GM21576 (cell line): ENCODE results near the gene ELL2.

Experiments used
- ATAC-seq: cut with Tn5 transposase; IDR thresholded peaks from one replicate; pipeline ENCODE4 v1.9.1; 2021; ENCODE audit warnings: mild to moderate bottlenecking, moderate library complexity; ENCODE audit not compliant: unreplicated experiment

ELL2 gene

GRCh38 chr5:95956900-95957293 is 4.8 kb downstream of the ELL2 start:
- ATAC-seq: no peak

- no peak for ATAC-seq
These were observed 5.4 kb downstream of the ELL2 start for GRCh38 chr5:95956021-95956899.

GRCh38 chr5:95954716-95955115 is 6.9 kb downstream of the ELL2 start:
- ATAC-seq: no peak

GRCh38 chr5:95953021-95953702 is 8.5 kb downstream of the ELL2 start:
- ATAC-seq: no peak

GRCh38 chr5:95951916-95952315 is 9.7 kb downstream of the ELL2 start:
- no peak for ATAC-seq

GRCh38 chr5:95949810-95950209 is 11.8 kb downstream of the ELL2 start:
- ATAC-seq: peak; percentile 83

GRCh38 chr5:95948631-95949030 is 13.0 kb downstream of the ELL2 start:
- no peak for ATAC-seq

- no peak for ATAC-seq
These were observed 15.2 kb downstream of the ELL2 start for GRCh38 chr5:95946451-95946850.

GRCh38 chr5:95942968-95943367 is 18.7 kb downstream of the ELL2 start:
- ATAC-seq: no peak

GRCh38 chr5:95942414-95942813 is 19.2 kb downstream of the ELL2 start:
- ATAC-seq: no peak

GRCh38 chr5:95941756-95942155 is 19.9 kb downstream of the ELL2 start:
- no peak for ATAC-seq

GRCh38 chr5:95940758-95941682 is 20.6 kb downstream of the ELL2 start:
- ATAC-seq: no peak

- peak; percentile 83 for ATAC-seq
These were observed 22.2 kb downstream of the ELL2 start for GRCh38 chr5:95939465-95939864.

GRCh38 chr5:95938766-95939165 is 22.9 kb downstream of the ELL2 start:
- no peak for ATAC-seq

GRCh38 chr5:95938347-95938746 is 23.3 kb downstream of the ELL2 start:
- no peak for ATAC-seq

GRCh38 chr5:95937607-95938152 is 24.0 kb downstream of the ELL2 start:
- no peak for ATAC-seq

GRCh38 chr5:95936812-95937397 is 24.7 kb downstream of the ELL2 start:
- no peak for ATAC-seq

GRCh38 chr5:95935553-95936100 is 26.0 kb downstream of the ELL2 start:
- ATAC-seq: no peak

GRCh38 chr5:95934207-95934804 is 27.3 kb downstream of the ELL2 start:
- no peak for ATAC-seq

- no peak for ATAC-seq
These were observed 28.7 kb downstream of the ELL2 start for GRCh38 chr5:95932941-95933340.
